GM21529 (cell line): Measurements from ENCODE around the gene PLA2G6.

ENCODE experiments used
- ATAC-seq: cut with Tn5 transposase; IDR thresholded peaks from one replicate; pipeline ENCODE4 v1.9.1; 2021; ENCODE audit not compliant: unreplicated experiment

The PLA2G6 gene

GRCh38 chr22:38074181-38075104 is 107.2 kb downstream of the PLA2G6 start:
- no peak for ATAC-seq

GRCh38 chr22:38073150-38074130 is 108.2 kb downstream of the PLA2G6 start:
- ATAC-seq, result no peak

GRCh38 chr22:38072322-38073149 is 109.1 kb downstream of the PLA2G6 start:
- ATAC-seq, result no peak

GRCh38 chr22:38071421-38072321 is 110.0 kb downstream of the PLA2G6 start:
- ATAC-seq, result no peak

GRCh38 chr22:38070250-38070921 is 111.2 kb downstream of the PLA2G6 start:
- ATAC-seq, result no peak

- no peak for ATAC-seq
Measured at GRCh38 chr22:38069372-38070249, 112.0 kb downstream of the PLA2G6 start.

- no peak for ATAC-seq
Measured at GRCh38 chr22:38068641-38069371, 112.8 kb downstream of the PLA2G6 start.

- no peak for ATAC-seq
Measured at GRCh38 chr22:38067761-38068360, 113.8 kb downstream of the PLA2G6 start.

- no peak for ATAC-seq
Measured at GRCh38 chr22:38067028-38067415, 114.6 kb downstream of the PLA2G6 start.

- ATAC-seq, result no peak
Measured at GRCh38 chr22:38066381-38067027, 115.1 kb downstream of the PLA2G6 start.

- ATAC-seq, result no peak
Measured at GRCh38 chr22:38065539-38065938, 116.1 kb downstream of the PLA2G6 start.

GRCh38 chr22:38062791-38063190 is 118.8 kb downstream of the PLA2G6 start:
- no peak for ATAC-seq
